A549 (cell line): ENCODE data around the gene MAPKAP1. TPM values are rescaled to one million over a fixed set of nuclear protein-coding genes. Genes with fewer than 3 reads are reported as not detected.

Source experiments
- ATAC-seq, 2 experiments: fragments of 200-7000 bp in 1 of 2; fragments of >200 bp in 1 of 2; cut with Nextera tagmentation in 1 of 2; cut with Tn5 transposase in 1 of 2; 3 replicates each; pipeline versions ENCODE4 v1.8.0 to v1.9.1; 2018 to 2020; ENCODE audit warnings: mild to moderate bottlenecking in 1 of 2, moderate library complexity in 1 of 2
- CTCF ChIA-PET: fragments of 300-600 bp; sonication (Branson Sonifier 250); formaldehyde crosslinking; extraction: SDS; loops from one replicate; lab custom pipeline; 2021; ENCODE audit warnings: antibody characterized with exemption, inconsistent platforms; lab: Yijun Ruan, JAX
- POLR2A ChIA-PET: fragments of 350-600 bp; formaldehyde crosslinking; extraction: SDS; loops from one replicate; lab custom pipeline; 2021; ENCODE audit warnings: antibody characterized with exemption, inconsistent platforms; lab: Yijun Ruan, JAX
- DNase-seq, 2 experiments: peaks; one replicate each; pipeline versions ENCODE4 v3.0.0 to v3.0.0-alpha.2; 2011 to 2016; ENCODE audit warnings: low read depth in 1 of 2, low spot score in 1 of 2
- FAIRE-seq: peaks from 2 replicates; lab custom pipeline; 2011; peaks lifted over from hg19 to GRCh38; lab: Jason Lieb, UNC
- H3K27ac ChIP-seq, 2 experiments: fragments of >200 bp; sonication (Bioruptor Twin); formaldehyde crosslinking; 3 replicates each; pipeline ENCODE4 v1.5.1; 2016 to 2017
- H3K4me1 ChIP-seq: fragments of >200 bp; sonication (Bioruptor Twin); formaldehyde crosslinking; 3 replicates; pipeline ENCODE4 v1.6.1; 2016
- H3K4me2 ChIP-seq: fragments of >200 bp; sonication (Bioruptor Twin); formaldehyde crosslinking; 3 replicates; pipeline ENCODE4 v1.6.1; 2016
- H3K4me3 ChIP-seq: fragments of >200 bp; sonication (Bioruptor Twin); formaldehyde crosslinking; 3 replicates; pipeline ENCODE4 v1.5.1; 2016
- H3K9me3 ChIP-seq: fragments of >200 bp; sonication (Bioruptor Twin); formaldehyde crosslinking; 3 replicates; pipeline ENCODE4 v1.6.1; 2016
- CBX8 ChIP-seq: fragments of 200-600 bp; sonication (generic); IDR thresholded peaks from 2 replicates; pipeline ENCODE4 v1.6.1; 2016
- CEBPB ChIP-seq, 2 experiments: fragments of >200 bp in 1 of 2; sonication (Bioruptor Twin) in 1 of 2; formaldehyde crosslinking in 1 of 2; IDR thresholded peaks; 2 replicates each; pipeline ENCODE4 v1.6.1; 2012 to 2016
- CHD4 ChIP-seq: fragments of 200-600 bp; sonication (generic); IDR thresholded peaks from 2 replicates; pipeline ENCODE4 v1.6.1; 2016; ENCODE audit warnings: antibody characterized with exemption, mild to moderate bottlenecking, borderline replicate concordance
- EHMT2 ChIP-seq: fragments of 200-600 bp; sonication (generic); IDR thresholded peaks from 2 replicates; pipeline ENCODE4 v1.6.1; 2016; ENCODE audit warnings: antibody characterized with exemption, low read depth, mild to moderate bottlenecking, moderate library complexity
- EP300 ChIP-seq, 2 experiments: fragments of >200 bp; sonication (Bioruptor Twin); formaldehyde crosslinking; IDR thresholded peaks; 2 replicates in 1 of 2; 3 replicates in 1 of 2; pipeline ENCODE4 v1.6.1; 2016 to 2017
- FOSL2 ChIP-seq, 2 experiments: fragments of 450-650 bp in 1 of 2; fragments of >200 bp in 1 of 2; sonication (Bioruptor Twin) in 1 of 2; formaldehyde crosslinking; IDR thresholded peaks; 2 replicates each; pipeline versions ENCODE4 v1.5.0 to v1.6.1; 2016 to 2020; ENCODE audit warnings: mild to moderate bottlenecking in 1 of 2, moderate library complexity in 1 of 2
- FOXS1 ChIP-seq: fragments of 250-450 bp; sonication (Bioruptor Pico); IDR thresholded peaks from 2 replicates; pipeline ENCODE4 v1.5.0; 2020; ENCODE audit warnings: mild to moderate bottlenecking, moderate library complexity
- HDAC2 ChIP-seq: fragments of 200-600 bp; sonication (generic); IDR thresholded peaks from 2 replicates; pipeline ENCODE4 v1.6.1; 2016
- HOXB5 ChIP-seq: fragments of 250-450 bp; sonication (Bioruptor Pico); IDR thresholded peaks from 2 replicates; pipeline ENCODE4 v1.5.0; 2020; ENCODE audit warnings: mild to moderate bottlenecking, moderate library complexity
- NPAS2 ChIP-seq: fragments of 250-450 bp; sonication (Bioruptor Pico); IDR thresholded peaks from 2 replicates; pipeline ENCODE4 v1.8.0; 2022; ENCODE audit warnings: mild to moderate bottlenecking, moderate library complexity, borderline replicate concordance
- NR3C1 ChIP-seq: fragments of >200 bp; sonication (Bioruptor Twin); formaldehyde crosslinking; IDR thresholded peaks from 3 replicates; pipeline ENCODE4 v1.6.1; 2017
- PHF8 ChIP-seq: fragments of 200-600 bp; sonication (generic); IDR thresholded peaks from 2 replicates; pipeline ENCODE4 v1.6.1; 2016; ENCODE audit warnings: low read depth, mild to moderate bottlenecking, antibody characterized with exemption, moderate library complexity, borderline replicate concordance
- RARB ChIP-seq: fragments of 250-450 bp; sonication (Bioruptor Pico); IDR thresholded peaks from 2 replicates; pipeline ENCODE4 v1.8.0; 2021; ENCODE audit warnings: mild to moderate bottlenecking, moderate library complexity
- RFX5 ChIP-seq: fragments of 450-650 bp; IDR thresholded peaks from 2 replicates; pipeline ENCODE4 v1.7.1; 2014; ENCODE audit warnings: antibody characterized with exemption, mild to moderate bottlenecking, moderate library complexity
- RNF2 ChIP-seq: fragments of 200-600 bp; sonication (generic); IDR thresholded peaks from 2 replicates; pipeline ENCODE4 v1.6.1; 2016; ENCODE audit warnings: low read depth, mild to moderate bottlenecking, antibody characterized with exemption, moderate library complexity, borderline replicate concordance
- TP53 ChIP-seq: fragments of 250-450 bp; sonication (Bioruptor Pico); IDR thresholded peaks from 2 replicates; pipeline ENCODE4 v1.5.0; 2021; ENCODE audit warnings: mild to moderate bottlenecking, moderate library complexity
- ZFP36 ChIP-seq: fragments of 450-650 bp; IDR thresholded peaks from 2 replicates; pipeline ENCODE4 v1.6.1; 2014; ENCODE audit warnings: borderline replicate concordance; ENCODE audit not compliant: partially characterized antibody
- ZSCAN20 ChIP-seq: fragments of 250-450 bp; sonication (Bioruptor Pico); IDR thresholded peaks from 2 replicates; pipeline ENCODE4 v1.8.0; 2022; ENCODE audit warnings: mild to moderate bottlenecking, moderate library complexity
- WGBS: methylation state at CpG from one replicate; pipeline ENCODE4 v1.1.6; 2017; ENCODE audit errors: missing lambda C conversion rate; 5-methylcytosine and 5-hydroxymethylcytosine counted together
- polyA plus RNA-seq, 4 experiments: library from polyadenylated mRNA; depleted of rRNA in 3 of 4; stranded (reverse); fragments of >200 nt; fragmentation: RNase III in 1 of 4; extraction: RNeasy Plus Mini Kit Qiagen cat#74134 plus additional on column Dnase treatment in 1 of 4; gene quantifications; 2 replicates in 3 of 4; 3 replicates in 1 of 4; pipeline ENCODE4 v1.2.3, GENCODE V29; 2011 to 2017
- TF ChIP-seq, protein P1 (sequence below): IDR thresholded peaks from 2 replicates; pipeline ENCODE4 v1.6.1; 2012
- TF ChIP-seq, protein P2 (sequence below): fragments of >200 bp; sonication (Bioruptor Twin); formaldehyde crosslinking; IDR thresholded peaks from 2 replicates; pipeline ENCODE4 v1.6.1; 2016
- TF ChIP-seq, protein P3 (sequence below): fragments of >200 bp; sonication (Bioruptor Twin); formaldehyde crosslinking; IDR thresholded peaks from 3 replicates; pipeline ENCODE4 v1.5.1; 2016
- TF ChIP-seq, protein P4 (sequence below): fragments of 250-450 bp; sonication (Bioruptor Pico); IDR thresholded peaks from 2 replicates; pipeline ENCODE4 v1.5.0; 2021; ENCODE audit warnings: mild to moderate bottlenecking, moderate library complexity, borderline replicate concordance
- TF ChIP-seq, protein P5 (sequence below): fragments of 450-650 bp; IDR thresholded peaks from 2 replicates; pipeline ENCODE4 v1.6.1; 2014; ENCODE audit warnings: antibody characterized with exemption

Gene MAPKAP1
- polyA plus RNA-seq, 2 of the 4 experiments (the other 2 are of a cell fraction), result 49.9 to 119 TPM

DNA sequence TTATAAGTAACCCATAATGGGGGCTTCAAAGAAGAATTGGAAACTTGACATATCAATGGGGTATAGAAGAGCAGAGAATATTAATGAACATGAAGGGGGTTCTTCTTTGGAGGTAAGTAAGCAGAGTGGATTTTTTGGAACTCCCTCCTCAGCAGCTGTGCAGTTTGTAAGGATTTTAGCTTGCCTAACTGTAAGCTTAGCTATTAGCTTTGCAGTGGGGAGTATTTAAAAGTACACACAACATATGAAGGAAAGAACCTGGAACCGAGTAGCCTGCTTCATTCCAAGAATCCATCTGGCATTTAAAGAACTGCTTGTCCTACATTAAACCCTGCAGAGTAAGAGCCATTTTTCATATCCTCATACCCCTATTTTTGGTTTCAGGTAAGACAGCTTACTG lies 38.0 kb upstream of the MAPKAP1 start:
- peak overlapping the region; percentile 84 for H3K4me2 ChIP-seq
- CTCF ChIA-PET, result interaction anchor here (1.3 kb wide), 1 partner anchor 38 kb away, joined by 4 read pairs; the partner anchor contains the start of gene MAPKAP1
- no peak overlapping the region for H3K27ac ChIP-seq

DNA sequence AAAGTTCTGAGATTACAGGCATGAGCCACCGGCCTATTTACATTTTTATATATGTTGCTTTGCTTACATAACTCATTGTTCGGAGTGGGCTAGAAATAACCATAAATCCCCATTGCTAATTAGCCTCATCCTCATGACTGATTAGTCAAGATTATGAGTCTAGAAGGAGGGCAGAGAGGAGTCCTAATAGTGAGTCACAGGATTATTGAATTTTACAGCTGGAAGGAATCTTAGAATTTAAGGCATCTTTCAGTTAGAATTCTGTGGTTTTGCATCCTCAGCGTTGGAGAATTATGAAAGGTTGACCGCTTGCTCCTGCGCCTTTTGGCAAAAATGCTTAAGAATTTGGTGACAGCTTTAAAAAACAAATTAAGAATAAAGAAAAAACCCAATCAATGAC lies 37.6 kb upstream of the MAPKAP1 start:
- ATAC-seq (no peak), DNase-seq (no peak), FAIRE-seq (no peak)
- Histone ChIP-seq H3K4me1 (peaks cover 10% of the 10 kb centered on the region; the same call in 1 of the 3 replicates), H3K4me3 (no peak overlapping the region), H3K27ac (no peak overlapping the region), H3K9me3 (no peaks in the 10 kb centered on the region), H3K4me2 (no peak overlapping the region)
- WGBS, result 88% methylated on average over 5 of the region's 5 CpGs
- POLR2A ChIA-PET, result interaction anchor here (2.3 kb wide), 1 partner anchor 38 kb away, joined by 17 read pairs; the partner anchor contains the start of gene MAPKAP1
- TF ChIP-seq, protein P1, sequence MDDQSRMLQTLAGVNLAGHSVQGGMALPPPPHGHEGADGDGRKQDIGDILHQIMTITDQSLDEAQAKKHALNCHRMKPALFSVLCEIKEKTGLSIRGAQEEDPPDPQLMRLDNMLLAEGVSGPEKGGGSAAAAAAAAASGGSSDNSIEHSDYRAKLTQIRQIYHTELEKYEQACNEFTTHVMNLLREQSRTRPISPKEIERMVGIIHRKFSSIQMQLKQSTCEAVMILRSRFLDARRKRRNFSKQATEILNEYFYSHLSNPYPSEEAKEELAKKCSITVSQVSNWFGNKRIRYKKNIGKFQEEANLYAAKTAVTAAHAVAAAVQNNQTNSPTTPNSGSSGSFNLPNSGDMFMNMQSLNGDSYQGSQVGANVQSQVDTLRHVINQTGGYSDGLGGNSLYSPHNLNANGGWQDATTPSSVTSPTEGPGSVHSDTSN, result no peak
- TF ChIP-seq HDAC2 (no peak), FOSL2 (IDR thresholded peaks at IDR 0.05) (no peak), FOSL2 (CRISPR knock-in tag; IDR thresholded peaks at IDR 0.05) (no peak), PHF8 (no peak), FOXS1 (no peak), ZFP36 (no peak), EHMT2 (no peak), RNF2 (no peak), CBX8 (no peak), NPAS2 (CRISPR knock-in tag) (no peak), CHD4 (no peak), TP53 (CRISPR knock-in tag) (no peak), NR3C1 (no peak), RFX5 (no peak), RARB (CRISPR knock-in tag) (no peak), HOXB5 (CRISPR knock-in tag) (no peak)
- TF ChIP-seq, protein P2, sequence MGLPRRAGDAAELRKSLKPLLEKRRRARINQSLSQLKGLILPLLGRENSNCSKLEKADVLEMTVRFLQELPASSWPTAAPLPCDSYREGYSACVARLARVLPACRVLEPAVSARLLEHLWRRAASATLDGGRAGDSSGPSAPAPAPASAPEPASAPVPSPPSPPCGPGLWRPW, result no peak
- TF ChIP-seq, protein P3, sequence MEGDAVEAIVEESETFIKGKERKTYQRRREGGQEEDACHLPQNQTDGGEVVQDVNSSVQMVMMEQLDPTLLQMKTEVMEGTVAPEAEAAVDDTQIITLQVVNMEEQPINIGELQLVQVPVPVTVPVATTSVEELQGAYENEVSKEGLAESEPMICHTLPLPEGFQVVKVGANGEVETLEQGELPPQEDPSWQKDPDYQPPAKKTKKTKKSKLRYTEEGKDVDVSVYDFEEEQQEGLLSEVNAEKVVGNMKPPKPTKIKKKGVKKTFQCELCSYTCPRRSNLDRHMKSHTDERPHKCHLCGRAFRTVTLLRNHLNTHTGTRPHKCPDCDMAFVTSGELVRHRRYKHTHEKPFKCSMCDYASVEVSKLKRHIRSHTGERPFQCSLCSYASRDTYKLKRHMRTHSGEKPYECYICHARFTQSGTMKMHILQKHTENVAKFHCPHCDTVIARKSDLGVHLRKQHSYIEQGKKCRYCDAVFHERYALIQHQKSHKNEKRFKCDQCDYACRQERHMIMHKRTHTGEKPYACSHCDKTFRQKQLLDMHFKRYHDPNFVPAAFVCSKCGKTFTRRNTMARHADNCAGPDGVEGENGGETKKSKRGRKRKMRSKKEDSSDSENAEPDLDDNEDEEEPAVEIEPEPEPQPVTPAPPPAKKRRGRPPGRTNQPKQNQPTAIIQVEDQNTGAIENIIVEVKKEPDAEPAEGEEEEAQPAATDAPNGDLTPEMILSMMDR, result no peak
- TF ChIP-seq, protein P4, sequence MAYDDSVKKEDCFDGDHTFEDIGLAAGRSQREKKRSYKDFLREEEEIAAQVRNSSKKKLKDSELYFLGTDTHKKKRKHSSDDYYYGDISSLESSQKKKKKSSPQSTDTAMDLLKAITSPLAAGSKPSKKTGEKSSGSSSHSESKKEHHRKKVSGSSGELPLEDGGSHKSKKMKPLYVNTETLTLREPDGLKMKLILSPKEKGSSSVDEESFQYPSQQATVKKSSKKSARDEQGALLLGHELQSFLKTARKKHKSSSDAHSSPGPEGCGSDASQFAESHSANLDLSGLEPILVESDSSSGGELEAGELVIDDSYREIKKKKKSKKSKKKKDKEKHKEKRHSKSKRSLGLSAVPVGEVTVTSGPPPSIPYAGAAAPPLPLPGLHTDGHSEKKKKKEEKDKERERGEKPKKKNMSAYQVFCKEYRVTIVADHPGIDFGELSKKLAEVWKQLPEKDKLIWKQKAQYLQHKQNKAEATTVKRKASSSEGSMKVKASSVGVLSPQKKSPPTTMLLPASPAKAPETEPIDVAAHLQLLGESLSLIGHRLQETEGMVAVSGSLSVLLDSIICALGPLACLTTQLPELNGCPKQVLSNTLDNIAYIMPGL (CRISPR knock-in tag), result no peak
- TF ChIP-seq, protein P5, sequence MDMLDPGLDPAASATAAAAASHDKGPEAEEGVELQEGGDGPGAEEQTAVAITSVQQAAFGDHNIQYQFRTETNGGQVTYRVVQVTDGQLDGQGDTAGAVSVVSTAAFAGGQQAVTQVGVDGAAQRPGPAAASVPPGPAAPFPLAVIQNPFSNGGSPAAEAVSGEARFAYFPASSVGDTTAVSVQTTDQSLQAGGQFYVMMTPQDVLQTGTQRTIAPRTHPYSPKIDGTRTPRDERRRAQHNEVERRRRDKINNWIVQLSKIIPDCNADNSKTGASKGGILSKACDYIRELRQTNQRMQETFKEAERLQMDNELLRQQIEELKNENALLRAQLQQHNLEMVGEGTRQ, result no peak
- CTCF ChIA-PET, result interaction anchor here (0.7 kb wide), 1 partner anchor 754 kb away, joined by 4 read pairs; no protein-coding TSS in a partner anchor

More for the DNA sequence above, 38.0 kb upstream of the MAPKAP1 start:
- Histone ChIP-seq H3K4me3 (no peak overlapping the region), H3K9me3 (no peaks in the 10 kb centered on the region), H3K4me1 (peaks cover 10% of the 10 kb centered on the region; the same call in 1 of the 3 replicates)
- DNase-seq, result no peak
- 28% methylated on average over 1 of the region's 1 CpG for WGBS
- no peak for ATAC-seq
- POLR2A ChIA-PET, result interaction anchor here (2.3 kb wide), 1 partner anchor 38 kb away, joined by 17 read pairs; the partner anchor contains the start of gene MAPKAP1
- TF ChIP-seq CEBPB (IDR thresholded peaks at IDR 0.05) (no peak), ZSCAN20 (CRISPR knock-in tag) (no peak), EP300 (IDR thresholded peaks at IDR 0.05) (no peak)
- FAIRE-seq, result no peak
